ENCODE results near the gene PHLDB1.

PHLDB1 gene

DNA sequence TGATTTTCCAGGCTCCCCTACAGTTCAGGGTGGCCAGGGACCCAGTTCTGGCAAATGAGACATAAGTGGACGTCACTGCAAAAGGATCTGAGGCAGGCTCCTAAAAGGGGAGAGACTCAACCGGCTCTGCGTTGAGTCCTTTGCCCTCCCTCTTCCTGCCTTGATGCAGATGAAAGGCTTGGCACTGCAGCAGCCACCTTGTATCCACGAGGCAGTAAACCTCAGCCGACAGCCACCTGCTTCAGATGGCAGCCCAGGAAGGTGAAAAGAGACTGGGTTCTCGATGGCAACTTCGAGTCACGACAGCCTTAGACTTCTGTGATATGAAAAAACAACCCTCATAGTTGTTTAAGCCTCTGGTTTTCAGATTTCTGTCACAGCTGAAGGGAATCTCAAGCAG lies 86.8 kb downstream of the PHLDB1 start:
- H3K4me3 ChIP-seq (ENCODE audit: low read depth, low read length), result no peak overlapping the region
- TF ChIP-seq, protein P1, sequence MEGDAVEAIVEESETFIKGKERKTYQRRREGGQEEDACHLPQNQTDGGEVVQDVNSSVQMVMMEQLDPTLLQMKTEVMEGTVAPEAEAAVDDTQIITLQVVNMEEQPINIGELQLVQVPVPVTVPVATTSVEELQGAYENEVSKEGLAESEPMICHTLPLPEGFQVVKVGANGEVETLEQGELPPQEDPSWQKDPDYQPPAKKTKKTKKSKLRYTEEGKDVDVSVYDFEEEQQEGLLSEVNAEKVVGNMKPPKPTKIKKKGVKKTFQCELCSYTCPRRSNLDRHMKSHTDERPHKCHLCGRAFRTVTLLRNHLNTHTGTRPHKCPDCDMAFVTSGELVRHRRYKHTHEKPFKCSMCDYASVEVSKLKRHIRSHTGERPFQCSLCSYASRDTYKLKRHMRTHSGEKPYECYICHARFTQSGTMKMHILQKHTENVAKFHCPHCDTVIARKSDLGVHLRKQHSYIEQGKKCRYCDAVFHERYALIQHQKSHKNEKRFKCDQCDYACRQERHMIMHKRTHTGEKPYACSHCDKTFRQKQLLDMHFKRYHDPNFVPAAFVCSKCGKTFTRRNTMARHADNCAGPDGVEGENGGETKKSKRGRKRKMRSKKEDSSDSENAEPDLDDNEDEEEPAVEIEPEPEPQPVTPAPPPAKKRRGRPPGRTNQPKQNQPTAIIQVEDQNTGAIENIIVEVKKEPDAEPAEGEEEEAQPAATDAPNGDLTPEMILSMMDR (IDR thresholded peaks at IDR 0.05; ENCODE audit: low read depth, low read length), result no peak

DNA sequence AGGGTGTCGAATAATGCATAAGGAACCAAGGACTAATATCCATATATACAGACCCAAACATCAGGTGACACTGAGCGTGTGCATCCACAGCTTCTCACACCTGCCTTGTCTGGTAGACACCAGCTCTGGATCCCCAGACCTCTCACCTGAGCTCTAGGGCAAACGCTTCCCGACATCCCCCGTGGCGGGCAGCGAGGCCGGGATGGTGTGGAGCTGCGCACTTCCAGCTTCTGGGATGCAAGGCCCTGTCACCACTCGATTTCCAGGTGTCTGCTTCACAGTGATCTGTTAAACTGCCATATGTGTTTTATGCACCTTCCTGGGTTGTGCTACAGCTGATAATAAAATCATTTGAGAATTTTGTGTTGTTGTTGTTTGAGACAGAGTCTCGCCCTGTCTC lies 87.4 kb downstream of the PHLDB1 start:
- TF ChIP-seq, protein P1 (IDR thresholded peaks at IDR 0.05; ENCODE audit: low read depth, low read length), result no peak
- no peak overlapping the region for H3K4me3 ChIP-seq (ENCODE audit: low read depth, low read length)

DNA sequence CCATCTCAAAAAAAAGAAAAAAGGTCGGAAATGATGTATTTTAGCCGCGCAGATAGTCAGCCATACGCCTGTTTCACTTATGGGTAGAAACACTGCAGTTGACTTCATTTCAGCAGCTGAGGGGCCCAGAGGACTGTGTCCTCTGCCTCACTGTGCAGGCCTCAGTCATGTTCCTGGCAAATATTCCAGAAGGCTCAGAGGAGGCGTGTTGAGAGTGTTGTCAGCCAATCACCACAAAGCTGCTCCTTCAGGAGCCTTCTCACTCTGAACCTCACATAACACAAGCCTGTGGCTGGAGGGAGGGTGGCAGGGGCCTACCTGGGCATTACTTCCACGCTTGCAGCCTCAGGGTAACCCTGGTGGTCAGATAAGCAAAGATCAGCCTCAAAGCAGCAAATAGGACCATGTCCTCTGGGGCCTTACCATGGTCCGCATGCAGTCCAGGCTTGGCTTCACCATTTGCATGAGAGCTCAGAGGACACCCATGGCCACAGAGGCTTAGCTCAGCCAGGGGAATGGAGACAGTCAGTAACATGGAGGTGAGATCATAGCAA lies 89.3 kb downstream of the PHLDB1 start:
- H3K4me3 ChIP-seq (ENCODE audit: low read depth, low read length), result no peak overlapping the region
- TF ChIP-seq, protein P1 (IDR thresholded peaks at IDR 0.05; ENCODE audit: low read depth, low read length), result no peak

DNA sequence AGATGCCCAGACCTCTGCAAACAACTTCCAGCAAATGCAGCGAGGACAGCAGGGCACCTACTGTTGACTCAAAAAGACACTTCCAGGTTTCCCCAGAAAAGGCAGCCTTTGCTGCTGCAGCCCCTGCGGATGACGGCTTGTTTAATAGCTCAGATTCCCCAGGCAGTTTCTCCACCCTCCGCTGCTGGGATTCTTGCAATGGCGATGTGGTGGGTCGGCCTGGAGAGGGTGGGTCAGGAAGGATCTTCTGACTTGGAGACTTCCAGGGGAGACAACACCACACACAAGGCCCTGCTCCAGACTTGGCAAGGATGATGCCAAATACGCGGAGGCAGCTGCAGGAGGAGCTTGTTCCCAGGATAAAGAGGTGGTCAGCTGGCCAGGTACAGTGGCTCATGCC lies 89.9 kb downstream of the PHLDB1 start:
- H3K4me3 ChIP-seq (ENCODE audit: low read depth, low read length), result no peak overlapping the region
- TF ChIP-seq, protein P1 (IDR thresholded peaks at IDR 0.05; ENCODE audit: low read depth, low read length), result no peak

DNA sequence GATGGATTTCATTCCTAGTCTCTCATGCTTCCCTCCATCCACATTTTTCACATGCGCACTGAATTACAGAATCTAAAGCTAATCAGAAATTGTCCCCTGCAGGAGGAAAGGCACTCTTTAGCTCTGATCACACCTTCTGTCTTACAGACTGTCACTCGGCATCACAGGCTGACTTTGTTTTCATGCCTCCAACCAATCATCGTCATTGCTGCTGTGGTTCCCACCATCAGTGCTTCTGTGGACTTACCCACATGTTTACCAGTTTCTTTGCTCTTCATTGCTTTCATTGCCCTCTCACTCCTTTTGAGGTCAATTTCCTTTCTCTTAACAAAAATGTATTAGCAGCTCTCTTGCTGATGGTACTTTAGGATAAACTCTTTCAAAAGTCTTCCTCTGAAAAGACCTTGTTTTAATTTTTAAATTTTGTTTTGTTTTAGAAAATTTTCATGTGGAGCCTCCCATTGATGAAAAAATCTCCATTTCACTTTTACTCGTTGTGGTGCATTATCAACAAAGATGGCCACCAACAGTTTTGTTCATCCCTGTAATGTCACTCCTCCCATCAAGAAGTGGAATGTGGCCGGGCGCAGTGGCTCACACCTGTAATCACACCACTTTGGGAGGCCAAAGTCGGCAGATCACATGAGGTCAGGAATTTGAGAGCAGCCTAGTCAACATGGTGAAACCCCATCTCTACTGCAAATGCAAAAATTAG lies 92.2 kb downstream of the PHLDB1 start:
- TF ChIP-seq, protein P1 (IDR thresholded peaks at IDR 0.05; ENCODE audit: low read depth, low read length), result no peak
- no peak overlapping the region for H3K4me3 ChIP-seq (ENCODE audit: low read depth, low read length)

DNA sequence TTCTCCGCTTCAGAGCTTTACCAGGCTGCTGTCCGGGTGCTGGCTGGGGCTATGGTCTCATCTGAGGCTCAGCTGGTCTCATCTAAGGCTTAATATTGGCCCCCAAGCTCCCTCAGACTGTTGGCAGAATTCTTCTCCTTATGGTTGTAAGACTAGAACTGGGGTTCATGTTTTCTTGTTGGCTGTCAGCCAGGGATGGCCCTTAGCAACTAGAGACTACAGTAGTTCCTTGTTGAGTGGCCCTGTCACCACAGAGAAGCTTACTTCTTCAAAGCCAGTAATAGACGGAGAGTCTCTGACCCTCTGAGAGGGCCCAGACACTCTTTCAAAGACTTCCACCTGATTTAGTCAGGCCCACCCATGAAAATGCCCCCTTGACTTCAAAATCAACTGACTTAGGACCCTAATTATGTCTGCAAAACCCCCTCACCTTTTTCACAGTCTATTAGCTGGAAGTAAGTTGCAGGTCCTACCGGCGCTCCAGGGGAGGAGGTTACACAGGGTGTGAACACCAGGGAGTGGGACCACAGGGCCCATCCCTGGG lies 96.2 kb downstream of the PHLDB1 start:
- H3K4me3 ChIP-seq (ENCODE audit: low read depth, low read length), result no peak overlapping the region
- TF ChIP-seq, protein P1 (IDR thresholded peaks at IDR 0.05; ENCODE audit: low read depth, low read length), result no peak

DNA sequence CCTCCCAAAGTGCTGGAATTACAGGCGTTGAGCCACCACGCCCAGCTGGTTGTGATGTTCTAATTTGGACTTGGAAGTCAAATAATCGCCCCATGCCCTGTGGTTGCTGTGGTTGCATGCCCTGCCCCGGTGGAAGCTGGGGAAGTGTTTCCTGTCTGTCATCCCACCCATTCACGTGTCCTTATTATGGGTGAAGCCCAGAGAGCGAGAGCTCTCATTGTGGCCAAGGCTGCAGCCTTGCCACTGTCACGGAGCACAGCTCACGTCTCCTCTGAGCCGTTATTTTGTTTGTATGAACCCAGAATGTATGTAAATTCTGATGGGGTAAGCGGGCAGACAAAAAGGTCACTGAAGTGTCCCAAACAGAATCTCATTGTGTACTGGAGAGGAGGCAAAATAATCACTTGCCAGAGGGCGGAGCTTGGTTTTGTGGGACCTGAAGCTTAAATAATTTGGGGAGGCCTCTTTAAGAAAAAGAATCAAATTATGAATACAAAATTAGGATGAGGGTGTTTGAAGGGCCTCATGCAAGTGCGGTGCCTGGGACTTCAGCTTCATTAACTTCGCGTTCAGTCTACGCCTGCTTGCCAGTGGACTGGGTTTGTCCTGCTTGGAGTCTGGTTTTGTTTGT lies 97.8 kb downstream of the PHLDB1 start:
- no peak overlapping the region for H3K4me3 ChIP-seq (ENCODE audit: low read depth, low read length)
- TF ChIP-seq, protein P1 (IDR thresholded peaks at IDR 0.05; ENCODE audit: low read depth, low read length), result no peak
